ENCODE results near the gene ACTL6B. TPM values are rescaled to one million over a fixed set of nuclear protein-coding genes. Genes with fewer than 3 reads are reported as not detected.
"Not testable (repeated sequence)": the region's sequence is repeated elsewhere in the genome, so short reads cannot be mapped to it uniquely, and the experiment has no call there.

The ACTL6B gene
- total and polyA plus RNA-seq, 9 of the 15 experiments (the other 6 are each of a cell fraction or from before 2014, with no cell fraction given), result not detected

DNA sequence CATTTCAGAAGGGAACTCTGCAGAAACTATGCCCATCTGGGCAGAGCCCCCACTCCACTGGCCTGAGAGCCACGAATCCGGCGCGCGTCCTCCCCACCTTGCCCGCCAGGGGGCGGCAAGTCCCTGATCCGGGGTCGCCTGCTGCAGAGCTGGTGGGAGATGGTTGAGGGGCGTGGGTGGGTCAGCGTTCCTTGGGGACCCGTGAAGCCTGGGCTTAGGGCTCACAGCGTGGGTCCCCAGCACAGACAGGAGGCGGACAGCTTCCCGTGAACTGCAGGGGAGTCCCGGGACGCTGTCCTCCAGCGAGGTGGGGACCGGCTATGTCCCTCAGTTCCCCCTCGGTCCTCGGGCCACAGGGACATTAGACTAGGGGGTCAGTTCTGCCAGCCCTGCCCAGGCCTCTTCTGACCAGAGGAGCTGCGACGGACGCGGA, 49.1 kb upstream of the ACTL6B start (continued):
- TF ChIP-seq ERF (CRISPR knock-in tag; IDR thresholded peaks at IDR 0.05), result peak; percentile 72
- TF ChIP-seq CHD1 (IDR thresholded peaks at IDR 0.05; ENCODE audit: low read length), result peak; percentile 87
- no peak for TF ChIP-seq SMAD2 (IDR thresholded peaks at IDR 0.05; ENCODE audit: low read depth, low read length)
- TF ChIP-seq HLTF (IDR thresholded peaks at IDR 0.05), result peak; percentile 82; the same call in 1 of the 2 replicates
- TF ChIP-seq HDAC2 (IDR thresholded peaks at IDR 0.05), result peak; percentile 93
- TF ChIP-seq ZNF165 (CRISPR knock-in tag; IDR thresholded peaks at IDR 0.05; ENCODE audit: borderline replicate concordance), result peak; percentile 68; the same call in 1 of the 2 replicates
- no peak; the same call in 1 of the 2 replicates for TF ChIP-seq ZNF316 (IDR thresholded peaks at IDR 0.05)
- no peak for TF ChIP-seq MNT (conservative IDR thresholded peaks at IDR 0.05)

GRCh38 chr7:100701089-100701488, 44.8 kb upstream of the ACTL6B start:
- H2AFZ ChIP-seq (ENCODE audit: low read depth, low read length); H3K79me2 ChIP-seq (ENCODE audit: control insufficient read depth, insufficient read depth, low read length); POLR2A ChIA-PET; BruUV-seq (replicated peaks); CTCF ChIA-PET (ENCODE audit: low intra/inter-chr PET ratio); in situ Hi-C loops (cut with MboI); DNase-seq (ENCODE audit: extremely low read depth in 1 of 4, low spot score in 3 of 4); H4K20me1 ChIP-seq (replicated peaks; ENCODE audit: control insufficient read depth, insufficient read depth, low read length); ATAC-seq; H3K36me3 ChIP-seq (ENCODE audit: control insufficient read depth, insufficient read depth, low read length); intact Hi-C loops (cut with micrococcal nuclease); H3K9me3 ChIP-seq (replicated peaks; ENCODE audit: control insufficient read depth, insufficient read depth, low read depth, low read length); H3K9me1 ChIP-seq (ENCODE audit: control insufficient read depth, insufficient read depth, low read length); H3K4me2 ChIP-seq (ENCODE audit: insufficient read depth, low read length); FAIRE-seq; H3K9ac ChIP-seq (ENCODE audit: insufficient read depth in 1 of 2, low read depth in 2 of 2, low read length in 2 of 2); H3K27ac ChIP-seq (ENCODE audit: extremely low read depth, low read depth, low read length); H3K4me3 ChIP-seq: not testable (repeated sequence)
- 43% methylated on average over 3 of the region's 3 CpGs for whole genome bisulfite sequencing (ENCODE audit: insufficient coverage, low coverage, missing lambda C conversion rate)
- Histone ChIP-seq H3K27me3 (ENCODE audit: control insufficient read depth in 2 of 2, insufficient read depth in 2 of 2, low read length in 2 of 2) (peaks cover 11 to 15% of the 10 kb centered on the region in 2 experiments), H3K4me1 (replicated peaks in 1 of 2; ENCODE audit: control insufficient read depth in 2 of 2, insufficient read depth in 2 of 2, low read length in 2 of 2) (peaks cover 0 to 16% of the 10 kb centered on the region in 2 experiments; a peak in 3 of 5 replicates)
- TF ChIP-seq, protein P1, sequence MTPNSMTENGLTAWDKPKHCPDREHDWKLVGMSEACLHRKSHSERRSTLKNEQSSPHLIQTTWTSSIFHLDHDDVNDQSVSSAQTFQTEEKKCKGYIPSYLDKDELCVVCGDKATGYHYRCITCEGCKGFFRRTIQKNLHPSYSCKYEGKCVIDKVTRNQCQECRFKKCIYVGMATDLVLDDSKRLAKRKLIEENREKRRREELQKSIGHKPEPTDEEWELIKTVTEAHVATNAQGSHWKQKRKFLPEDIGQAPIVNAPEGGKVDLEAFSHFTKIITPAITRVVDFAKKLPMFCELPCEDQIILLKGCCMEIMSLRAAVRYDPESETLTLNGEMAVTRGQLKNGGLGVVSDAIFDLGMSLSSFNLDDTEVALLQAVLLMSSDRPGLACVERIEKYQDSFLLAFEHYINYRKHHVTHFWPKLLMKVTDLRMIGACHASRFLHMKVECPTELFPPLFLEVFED (CRISPR knock-in tag; conservative IDR thresholded peaks at IDR 0.05), result 0 out of 2 replicates have a peak, but pooled peaks have one; percentile 56
- 0 out of 4 replicates have a peak, but pooled peaks of 1 of the 2 experiments have one; percentile 44 for TF ChIP-seq MCM7 (IDR thresholded peaks at IDR 0.05)
- peak in 1 of 2 experiments; percentile 25; a peak in 1 of 4 replicates for TF ChIP-seq HDAC1 (IDR thresholded peaks at IDR 0.05)
- TF ChIP-seq, protein P2, sequence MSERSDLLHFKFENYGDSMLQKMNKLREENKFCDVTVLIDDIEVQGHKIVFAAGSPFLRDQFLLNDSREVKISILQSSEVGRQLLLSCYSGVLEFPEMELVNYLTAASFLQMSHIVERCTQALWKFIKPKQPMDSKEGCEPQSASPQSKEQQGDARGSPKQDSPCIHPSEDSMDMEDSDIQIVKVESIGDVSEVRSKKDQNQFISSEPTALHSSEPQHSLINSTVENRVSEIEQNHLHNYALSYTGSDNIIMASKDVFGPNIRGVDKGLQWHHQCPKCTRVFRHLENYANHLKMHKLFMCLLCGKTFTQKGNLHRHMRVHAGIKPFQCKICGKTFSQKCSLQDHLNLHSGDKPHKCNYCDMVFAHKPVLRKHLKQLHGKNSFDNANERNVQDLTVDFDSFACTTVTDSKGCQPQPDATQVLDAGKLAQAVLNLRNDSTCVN (CRISPR knock-in tag; IDR thresholded peaks at IDR 0.05), result 0 out of 2 replicates have a peak, but pooled peaks have one; percentile 13
- peak; percentile 61; the same call in 1 of the 2 replicates for TF ChIP-seq ZNF512 (tag; IDR thresholded peaks at IDR 0.05)
- TF ChIP-seq MCM3 (IDR thresholded peaks at IDR 0.05), result peak; percentile 75

All from K562 (cell line).